Renal pelvis (tissue), 4 donors: ENCODE results near the gene MINDY4. TPM values are rescaled to one million over a fixed set of nuclear protein-coding genes. Genes with fewer than 3 reads are reported as not detected.

Experiments
- DNase-seq: peaks from one replicate; pipeline ENCODE4 v3.0.0-alpha.2; 2013
- polyA plus RNA-seq, 3 donors: library from polyadenylated mRNA; unstranded; fragments of 120-200 nt; gene quantifications; one replicate each; pipeline ENCODE4 v1.2.1, GENCODE V29; 2013; ENCODE audit not compliant: insufficient read length in 3 of 3

Gene MINDY4
- polyA plus RNA-seq, 3 donors, result 12.1 to 42.4 (median 12.3) TPM

- no peak for DNase-seq
These were observed 129.7 kb downstream of the MINDY4 start for GRCh38 chr7:30900803-30901362.

GRCh38 chr7:30901856-30902255, 130.6 kb downstream of the MINDY4 start:
- DNase-seq, result no peak

- no peak for DNase-seq
These were observed 131.2 kb downstream of the MINDY4 start for GRCh38 chr7:30902466-30902865.

- no peak for DNase-seq
These were observed 131.9 kb downstream of the MINDY4 start for GRCh38 chr7:30903146-30903545.

GRCh38 chr7:30904561-30904960, 133.3 kb downstream of the MINDY4 start:
- no peak for DNase-seq

GRCh38 chr7:30905078-30906012, 134.1 kb downstream of the MINDY4 start:
- DNase-seq, result no peak

- DNase-seq, result no peak
These were observed 134.8 kb downstream of the MINDY4 start for GRCh38 chr7:30906014-30906413.

- no peak for DNase-seq
These were observed 135.5 kb downstream of the MINDY4 start for GRCh38 chr7:30906515-30907240.

- DNase-seq, result no peak
These were observed 136.5 kb downstream of the MINDY4 start for GRCh38 chr7:30907527-30908267.

- no peak for DNase-seq
These were observed 137.5 kb downstream of the MINDY4 start for GRCh38 chr7:30908681-30909080.

- DNase-seq, result no peak
These were observed 138.2 kb downstream of the MINDY4 start for GRCh38 chr7:30909431-30909830.

GRCh38 chr7:30910411-30911073, 139.3 kb downstream of the MINDY4 start:
- no peak for DNase-seq

GRCh38 chr7:30911133-30911532, 139.9 kb downstream of the MINDY4 start:
- DNase-seq, result no peak

- peak; percentile 61 for DNase-seq
These were observed 140.3 kb downstream of the MINDY4 start, which contains the start of gene AQP1 for GRCh38 chr7:30911561-30911969. AQP1 (plus strand) TSS chr7:30911853; CDS start chr7:30911910, 57 bp downstream.

- no peak for DNase-seq
These were observed 141.0 kb downstream of the MINDY4 start for GRCh38 chr7:30912021-30912730.

GRCh38 chr7:30912731-30912985, 141.4 kb downstream of the MINDY4 start:
- no peak for DNase-seq

GRCh38 chr7:30912986-30913811, 142.0 kb downstream of the MINDY4 start:
- DNase-seq, result no peak

GRCh38 chr7:30913821-30914515, 142.8 kb downstream of the MINDY4 start:
- DNase-seq, result no peak

GRCh38 chr7:30914596-30914995, 143.4 kb downstream of the MINDY4 start:
- no peak for DNase-seq
